Activated T-cell treated with anti-CD3 and anti-CD28 coated beads, Interleukin-2, amount 50 U/mL, for 1 hour (primary cell): Measurements from ENCODE around the gene PKN1.

Source experiments
- DNase-seq: peaks from one replicate; pipeline ENCODE4 v3.0.0-alpha.2; 2020

PKN1 gene

GRCh38 chr19:14516746-14517438 is 83.8 kb downstream of the PKN1 start:
- DNase-seq: no peak

- DNase-seq: peak; percentile 38
Measured at GRCh38 chr19:14517446-14517839, 84.3 kb downstream of the PKN1 start.

- no peak for DNase-seq
Measured at GRCh38 chr19:14517840-14518505, 84.9 kb downstream of the PKN1 start, which contains the start of gene DNAJB1. TSS of gene DNAJB1 (minus strand) at chr19:14518397. CDS start at chr19:14518349, 48 bp downstream.

GRCh38 chr19:14519245-14519859 is 86.2 kb downstream of the PKN1 start:
- no peak for DNase-seq

- peak; percentile 40 for DNase-seq
Measured at GRCh38 chr19:14519860-14520407, 86.8 kb downstream of the PKN1 start.

GRCh38 chr19:14520543-14520942 is 87.4 kb downstream of the PKN1 start:
- DNase-seq: no peak
